HepG2 (cell line): ENCODE results near the gene TFAP2E. TPM values are rescaled to one million over a fixed set of nuclear protein-coding genes. Genes with fewer than 3 reads are reported as not detected.
A peak's percentile ranks its signal among the peaks of the same experiment; 100 is the strongest.

Experiments
- GMEB1 ChIP-seq: sonication (generic); formaldehyde crosslinking; IDR thresholded peaks from 2 replicates; pipeline ENCODE4 v1.5.1; 2020; ENCODE audit warnings: missing genetic modification reagents, mild to moderate bottlenecking, borderline replicate concordance
- IRF1 ChIP-seq: sonication (generic); formaldehyde crosslinking; IDR thresholded peaks from 2 replicates; pipeline ENCODE4 v1.4.0; 2020; ENCODE audit warnings: low read depth, mild to moderate bottlenecking, missing genetic modification reagents
- NR2C2 ChIP-seq: sonication (generic); formaldehyde crosslinking; IDR thresholded peaks from 2 replicates; pipeline ENCODE4 v1.4.0; 2020; ENCODE audit warnings: missing genetic modification reagents, mild to moderate bottlenecking, moderate library complexity, borderline replicate concordance
- PITX1 ChIP-seq: sonication (generic); formaldehyde crosslinking; IDR thresholded peaks from 2 replicates; pipeline ENCODE4 v1.5.1; 2020; ENCODE audit warnings: mild to moderate bottlenecking, missing genetic modification reagents
- REST ChIP-seq, 2 experiments: IDR thresholded peaks; 2 replicates each; pipeline ENCODE4 v1.6.1; 2011 to 2012; ENCODE audit warnings: low read length in 2 of 2, borderline replicate concordance in 1 of 2, low read depth in 1 of 2, mild to moderate bottlenecking in 1 of 2, moderate library complexity in 1 of 2
- RFXAP ChIP-seq: sonication (generic); formaldehyde crosslinking; IDR thresholded peaks from 2 replicates; pipeline ENCODE4 v1.4.0; 2020; ENCODE audit warnings: missing genetic modification reagents, borderline replicate concordance
- SIN3B ChIP-seq: fragments of 150-350 bp; IDR thresholded peaks from 2 replicates; pipeline ENCODE4 v1.6.1; 2014; ENCODE audit warnings: low read length
- SP140L ChIP-seq: sonication (generic); formaldehyde crosslinking; IDR thresholded peaks from 2 replicates; pipeline ENCODE4 v1.4.0; 2020; ENCODE audit warnings: missing genetic modification reagents, borderline replicate concordance
- TAF1 ChIP-seq: sonication (generic); formaldehyde crosslinking; IDR thresholded peaks from 2 replicates; pipeline ENCODE4 v1.4.0; 2020; ENCODE audit warnings: missing genetic modification reagents
- TARDBP ChIP-seq: sonication (generic); formaldehyde crosslinking; IDR thresholded peaks from 2 replicates; pipeline ENCODE4 v1.8.0; 2022; ENCODE audit warnings: mild to moderate bottlenecking, missing genetic modification reagents
- TBX2 ChIP-seq: sonication (generic); formaldehyde crosslinking; IDR thresholded peaks from 2 replicates; pipeline ENCODE4 v1.5.0; 2020; ENCODE audit warnings: missing genetic modification reagents, mild to moderate bottlenecking, borderline replicate concordance
- TOE1 ChIP-seq: sonication (generic); formaldehyde crosslinking; IDR thresholded peaks from 2 replicates; pipeline ENCODE4 v1.4.0; 2020; ENCODE audit warnings: mild to moderate bottlenecking, missing genetic modification reagents
- ZBTB2 ChIP-seq: sonication (generic); formaldehyde crosslinking; IDR thresholded peaks from 2 replicates; pipeline ENCODE4 v1.8.0; 2022; ENCODE audit warnings: low read depth, missing genetic modification reagents
- ZBTB21 ChIP-seq: sonication (generic); formaldehyde crosslinking; IDR thresholded peaks from 2 replicates; pipeline ENCODE4 v1.4.0; 2020; ENCODE audit warnings: missing genetic modification reagents
- ZFP82 ChIP-seq: sonication (generic); formaldehyde crosslinking; IDR thresholded peaks from 2 replicates; pipeline ENCODE4 v1.5.1; 2020; ENCODE audit warnings: mild to moderate bottlenecking, missing genetic modification reagents, borderline replicate concordance
- ZIK1 ChIP-seq: sonication (generic); formaldehyde crosslinking; IDR thresholded peaks from 2 replicates; pipeline ENCODE4 v1.5.0; 2020; ENCODE audit warnings: mild to moderate bottlenecking, low read depth, missing genetic modification reagents, borderline replicate concordance
- ZNF230 ChIP-seq: sonication (generic); formaldehyde crosslinking; IDR thresholded peaks from 2 replicates; pipeline ENCODE4 v1.4.0; 2020; ENCODE audit warnings: mild to moderate bottlenecking, missing genetic modification reagents
- ZNF253 ChIP-seq: sonication (generic); formaldehyde crosslinking; IDR thresholded peaks from 2 replicates; pipeline ENCODE4 v1.8.0; 2022; ENCODE audit warnings: mild to moderate bottlenecking, missing genetic modification reagents, borderline replicate concordance
- ZNF329 ChIP-seq: sonication (generic); formaldehyde crosslinking; IDR thresholded peaks from 2 replicates; pipeline ENCODE4 v1.9.0; 2021; ENCODE audit warnings: low read depth, mild to moderate bottlenecking, missing genetic modification reagents
- ZNF580 ChIP-seq: IDR thresholded peaks from 2 replicates; pipeline ENCODE4 v1.6.1; 2016; ENCODE audit warnings: low read depth, borderline replicate concordance
- ZNF629 ChIP-seq: sonication (generic); formaldehyde crosslinking; conservative IDR thresholded peaks from 2 replicates; pipeline ENCODE4 v1.5.0; 2020; ENCODE audit warnings: missing genetic modification reagents
- ZNF670 ChIP-seq: sonication (generic); formaldehyde crosslinking; IDR thresholded peaks from 2 replicates; pipeline ENCODE4 v1.8.0; 2022; ENCODE audit warnings: mild to moderate bottlenecking, missing genetic modification reagents, borderline replicate concordance
- ZSCAN22 ChIP-seq: sonication (generic); formaldehyde crosslinking; IDR thresholded peaks from 2 replicates; pipeline ENCODE4 v1.4.0; 2020; ENCODE audit warnings: mild to moderate bottlenecking, missing genetic modification reagents
- polyA plus RNA-seq, 8 experiments: library from polyadenylated mRNA; depleted of rRNA in 3 of 8; stranded (reverse) in 7 of 8; unstranded in 1 of 8; fragments of >200 nt; fragmentation: Illumina TruSeq in 4 of 8; extraction: Trizol in 4 of 8; gene quantifications; 2 replicates each; pipeline versions ENCODE4 v1.2.1 to v1.2.3, GENCODE V29; 2011 to 2016; ENCODE audit warnings: low read depth in 4 of 8, missing spikeins in 1 of 8, mixed read lengths in 1 of 8; ENCODE audit not compliant: insufficient read depth in 1 of 8
- total RNA-seq, 5 experiments: library from RNA; depleted of rRNA; stranded (reverse); fragments of >200 nt; fragmentation: Illumina TruSeq; extraction: Trizol; gene quantifications; 2 replicates each; pipeline ENCODE4 v1.2.3, GENCODE V29; 2016; ENCODE audit warnings: low read depth in 1 of 5

TFAP2E gene
- total and polyA plus RNA-seq, 2 of the 13 experiments (the other 11 are each of a cell fraction or from before 2014, with no cell fraction given): 0.31 to 0.41 TPM

- TF ChIP-seq TBX2: 0 out of 2 replicates have a peak, but pooled peaks have one; percentile 56
- TF ChIP-seq ZSCAN22: 0 out of 2 replicates have a peak, but pooled peaks have one; percentile 5
- TF ChIP-seq IRF1 (CRISPR knock-in tag): no peak
- TF ChIP-seq ZFP82 (CRISPR knock-in tag): no peak; the same call in 1 of the 2 replicates
- no peak for TF ChIP-seq ZBTB21 (CRISPR knock-in tag)
- TF ChIP-seq RFXAP (CRISPR knock-in tag): no peak; the same call in 1 of the 2 replicates
- 0 out of 2 replicates have a peak, but pooled peaks have one; percentile 49 for TF ChIP-seq ZNF670 (CRISPR knock-in tag)
- TF ChIP-seq PITX1 (CRISPR knock-in tag): no peak
- TF ChIP-seq SIN3B: no peak
- 0 out of 2 replicates have a peak, but pooled peaks have one; percentile 11 for TF ChIP-seq ZNF329 (CRISPR knock-in tag)
- no peak for TF ChIP-seq NR2C2 (CRISPR knock-in tag)
- no peak for TF ChIP-seq ZNF629 (CRISPR knock-in tag)
- TF ChIP-seq ZIK1 (CRISPR knock-in tag): no peak; the same call in 1 of the 2 replicates
- TF ChIP-seq TARDBP: no peak
- peak; percentile 77; the same call in 1 of the 2 replicates for TF ChIP-seq TAF1 (CRISPR knock-in tag)
- TF ChIP-seq ZNF580 (CRISPR knock-in tag): no peak
- TF ChIP-seq TOE1 (CRISPR knock-in tag): no peak
- no peak for TF ChIP-seq SP140L (CRISPR knock-in tag)
- TF ChIP-seq ZNF230: no peak
- TF ChIP-seq ZNF253 (CRISPR knock-in tag): no peak
- peak; percentile 25 to 71 for TF ChIP-seq REST (IDR thresholded peaks at IDR 0.05; ENCODE audit: borderline replicate concordance in 1 of 2, low read depth in 1 of 2, low read length in 2 of 2)
- no peak for TF ChIP-seq GMEB1
- no peak for TF ChIP-seq ZBTB2 (CRISPR knock-in tag)
Measured at GRCh38 chr1:35557118-35557610, 15.9 kb upstream of the TFAP2E start, which contains the start of gene KIAA0319L (continued).
